ENCODE measurements around the gene PLAGL2. TPM values are rescaled to one million over a fixed set of nuclear protein-coding genes. Genes with fewer than 3 reads are reported as not detected.
A peak's percentile ranks its signal among the peaks of the same experiment; 100 is the strongest.

PLAGL2 gene
- total and polyA plus RNA-seq, 9 of the 15 experiments (the other 6 are each of a cell fraction or from before 2014, with no cell fraction given): 3.1 to 24.3 (median 6.4) TPM

DNA sequence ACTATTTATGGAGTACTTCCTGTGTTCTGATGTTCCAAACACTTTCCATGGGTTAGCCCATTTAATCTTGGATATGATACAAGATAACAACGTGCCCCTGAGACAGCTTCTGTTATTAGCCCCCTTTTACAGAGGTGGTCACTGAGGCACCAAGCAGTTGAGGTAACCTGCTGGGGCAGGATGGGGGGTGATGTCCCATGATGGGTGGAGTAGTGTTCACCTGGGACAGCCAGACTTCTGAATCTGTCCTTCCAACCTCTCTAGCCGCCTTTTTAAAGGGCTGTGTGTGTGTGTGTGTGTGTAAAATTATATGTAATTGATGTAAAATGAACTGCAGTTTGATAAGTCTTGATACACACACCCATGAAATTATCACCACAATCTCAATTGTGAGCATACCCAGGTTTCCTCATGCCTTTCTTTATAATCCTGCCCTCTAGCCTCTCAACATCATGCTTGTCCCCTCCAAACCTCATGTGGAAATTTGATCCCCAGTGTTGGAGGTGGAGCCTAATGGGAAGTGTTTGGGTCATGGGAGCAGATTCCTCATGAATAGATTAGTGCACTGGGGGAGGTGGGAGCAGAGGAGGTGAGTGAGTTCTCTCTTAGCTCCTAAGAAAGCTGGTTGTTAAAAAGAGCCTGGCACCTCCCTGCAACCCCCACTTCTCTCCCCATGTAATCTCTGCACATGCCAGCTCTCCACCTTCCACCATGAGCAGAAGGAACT is 39.2 kb downstream of the PLAGL2 start:
- TF ChIP-seq ZNF384 (IDR thresholded peaks at IDR 0.05; ENCODE audit: low read depth, low read length) (no peak), RBM25 (IDR thresholded peaks at IDR 0.05; ENCODE audit: low read depth, low read length, severe bottlenecking) (peak; percentile 34), USF1 (CRISPR knock-in tag; IDR thresholded peaks at IDR 0.05) (no peak), PYGO2 (tag; IDR thresholded peaks at IDR 0.05) (no peak), EHMT2 (IDR thresholded peaks at IDR 0.05) (no peak)
- TF ChIP-seq, protein P1, sequence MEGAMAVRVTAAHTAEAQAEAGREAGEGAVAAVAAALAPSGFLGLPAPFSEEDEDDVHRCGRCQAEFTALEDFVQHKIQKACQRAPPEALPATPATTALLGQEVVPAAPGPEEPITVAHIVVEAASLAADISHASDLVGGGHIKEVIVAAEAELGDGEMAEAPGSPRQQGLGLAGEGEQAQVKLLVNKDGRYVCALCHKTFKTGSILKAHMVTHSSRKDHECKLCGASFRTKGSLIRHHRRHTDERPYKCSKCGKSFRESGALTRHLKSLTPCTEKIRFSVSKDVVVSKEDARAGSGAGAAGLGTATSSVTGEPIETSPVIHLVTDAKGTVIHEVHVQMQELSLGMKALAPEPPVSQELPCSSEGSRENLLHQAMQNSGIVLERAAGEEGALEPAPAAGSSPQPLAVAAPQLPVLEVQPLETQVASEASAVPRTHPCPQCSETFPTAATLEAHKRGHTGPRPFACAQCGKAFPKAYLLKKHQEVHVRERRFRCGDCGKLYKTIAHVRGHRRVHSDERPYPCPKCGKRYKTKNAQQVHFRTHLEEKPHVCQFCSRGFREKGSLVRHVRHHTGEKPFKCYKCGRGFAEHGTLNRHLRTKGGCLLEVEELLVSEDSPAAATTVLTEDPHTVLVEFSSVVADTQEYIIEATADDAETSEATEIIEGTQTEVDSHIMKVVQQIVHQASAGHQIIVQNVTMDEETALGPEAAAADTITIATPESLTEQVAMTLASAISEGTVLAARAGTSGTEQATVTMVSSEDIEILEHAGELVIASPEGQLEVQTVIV (CRISPR knock-in tag; IDR thresholded peaks at IDR 0.05; ENCODE audit: borderline replicate concordance): no peak
- Histone ChIP-seq H3K9me1 (ENCODE audit: control insufficient read depth, insufficient read depth, low read length) (no peaks in the 10 kb centered on the region), H3K4me3 (no peak overlapping the region), H3K9ac (ENCODE audit: insufficient read depth in 1 of 2, low read depth in 2 of 2, low read length in 2 of 2) (no peak overlapping the region), H2AFZ (ENCODE audit: low read depth, low read length) (no peak overlapping the region), H3K4me2 (ENCODE audit: insufficient read depth, low read length) (no peak overlapping the region; the same call in 1 of the 2 replicates), H3K4me1 (replicated peaks in 1 of 2; ENCODE audit: control insufficient read depth in 2 of 2, insufficient read depth in 2 of 2, low read length in 2 of 2) (peaks cover 0 to 7% of the 10 kb centered on the region in 2 experiments; a peak in 1 of 5 replicates), H3K9me3 (replicated peaks; ENCODE audit: control insufficient read depth, insufficient read depth, low read depth, low read length) (no peaks in the 10 kb centered on the region), H3K27me3 (ENCODE audit: control insufficient read depth in 2 of 2, insufficient read depth in 2 of 2, low read length in 2 of 2) (no peaks in the 10 kb centered on the region), H3K79me2 (ENCODE audit: control insufficient read depth, insufficient read depth, low read length) (no peaks in the 10 kb centered on the region), H3K36me3 (ENCODE audit: control insufficient read depth, insufficient read depth, low read length) (peaks cover 30% of the 10 kb centered on the region; the same call in 2 of the 3 replicates), H4K20me1 (replicated peaks; ENCODE audit: control insufficient read depth, insufficient read depth, low read length) (no peaks in the 10 kb centered on the region), H3K27ac (ENCODE audit: extremely low read depth, low read depth, low read length) (no peak overlapping the region)
- no TSS peak for BruUV-seq (replicated peaks)
- peak in 1 of 4 experiments; percentile 38 for DNase-seq (ENCODE audit: extremely low read depth in 1 of 4, low spot score in 3 of 4)
- in situ Hi-C loops (cut with MboI) (loop anchor here (25.0 kb wide), 1 partner anchor 494 kb away; the partner anchor contains the start of gene C20orf203), intact Hi-C loops (cut with micrococcal nuclease) (no loop called here)
- peak; percentile 68 for ATAC-seq
- CTCF ChIA-PET (ENCODE audit: low intra/inter-chr PET ratio): no interaction called here
- POLR2A ChIA-PET: interaction anchor here (0.7 to 1.2 kb wide), 3 partner anchors 12 to 17 kb away, joined by 3 to 5 read pairs (median 3); no protein-coding TSS in a partner anchor
- peak; percentile 60 for FAIRE-seq
- 22% methylated on average over 2 of the region's 2 CpGs for WGBS (ENCODE audit: insufficient coverage, low coverage, missing lambda C conversion rate)
